ENCODE measurements around the gene PRR3.

PRR3 gene

DNA sequence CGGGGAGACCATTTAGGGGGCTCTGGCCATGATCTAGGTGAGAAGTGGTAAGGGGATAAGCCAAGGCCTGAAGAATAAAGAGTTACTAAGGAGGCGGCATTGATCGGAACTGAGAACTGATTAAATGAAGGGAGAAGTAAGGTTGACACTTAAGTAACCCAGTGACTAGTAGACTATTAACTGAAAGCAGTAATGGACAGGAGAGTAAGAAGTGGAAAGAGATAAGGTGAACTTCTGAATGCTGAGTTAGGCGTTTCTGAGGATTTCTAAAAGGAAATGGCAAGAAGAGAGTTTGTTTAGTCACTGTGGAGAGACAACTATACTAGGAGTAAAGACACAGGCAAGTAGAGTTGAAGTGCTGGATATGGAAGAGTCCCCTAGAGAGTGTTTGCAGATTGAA is 16.0 kb downstream of the PRR3 start:
- no peak for DNase-seq

DNA sequence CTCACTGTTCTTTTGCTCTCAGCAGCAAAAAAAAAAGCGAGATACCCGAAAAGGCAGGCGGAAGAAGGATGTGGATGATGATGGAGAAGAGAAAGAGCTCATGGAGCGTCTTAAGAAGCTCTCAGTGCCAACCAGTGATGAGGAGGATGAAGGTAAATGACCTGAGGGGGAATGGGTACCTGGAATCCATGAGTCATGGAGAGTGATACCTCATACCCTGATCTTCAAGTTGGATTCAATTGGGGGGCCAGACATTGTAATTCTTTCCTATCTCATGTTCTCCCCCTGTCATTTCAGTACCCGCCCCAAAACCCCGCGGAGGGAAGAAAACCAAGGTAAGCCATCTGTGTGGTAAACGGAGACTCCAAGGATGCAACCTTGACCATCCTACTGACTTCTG is 21.0 kb downstream of the PRR3 start:
- no peak for DNase-seq

DNA sequence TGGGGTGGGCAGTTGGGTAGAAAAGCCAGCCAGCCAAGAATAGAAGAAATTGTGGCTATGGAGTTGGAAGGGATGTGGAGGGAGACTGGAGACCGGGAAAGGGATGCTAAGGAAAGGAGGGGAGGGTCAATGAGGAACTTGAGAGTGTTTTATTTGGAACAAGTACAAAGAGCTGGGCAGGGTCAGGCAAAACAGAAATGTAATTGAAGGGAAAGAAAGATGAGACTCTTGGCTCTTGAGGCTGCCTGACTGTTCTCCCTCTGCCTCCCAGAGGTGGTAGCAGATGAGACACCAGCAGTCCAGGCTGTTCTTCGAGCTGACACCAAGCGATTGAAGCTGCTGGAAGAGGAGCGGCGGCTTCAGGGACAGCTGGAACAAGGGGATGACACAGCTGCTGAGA is 26.8 kb downstream of the PRR3 start:
- DNase-seq, result no peak

DNA sequence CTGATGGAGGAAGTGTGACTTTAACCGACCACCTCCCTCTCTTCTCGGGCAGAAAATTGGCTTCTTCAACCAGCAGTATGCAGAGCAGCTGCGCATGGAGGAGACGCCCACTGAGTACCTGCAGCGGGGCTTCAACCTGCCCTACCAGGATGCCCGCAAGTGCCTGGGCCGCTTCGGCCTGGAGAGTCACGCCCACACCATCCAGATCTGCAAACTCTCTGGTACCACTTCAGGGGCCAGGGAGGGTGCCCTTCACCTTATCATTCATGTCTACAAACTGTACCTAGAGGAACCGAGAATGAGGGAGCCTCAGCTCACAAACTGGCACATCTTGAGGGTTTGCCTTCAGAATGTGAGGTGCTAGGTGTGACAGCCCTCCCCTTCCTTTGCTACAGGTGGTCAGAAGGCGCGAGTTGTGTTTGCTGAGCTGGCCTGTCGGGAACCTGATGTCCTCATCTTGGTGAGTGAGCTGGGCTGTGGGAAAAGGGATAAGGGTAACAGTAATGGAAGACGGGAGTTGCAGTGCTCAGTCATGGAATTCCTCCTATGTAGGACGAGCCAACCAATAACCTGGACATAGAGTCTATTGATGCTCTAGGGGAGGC is 32.8 kb downstream of the PRR3 start:
- no peak for DNase-seq

DNA sequence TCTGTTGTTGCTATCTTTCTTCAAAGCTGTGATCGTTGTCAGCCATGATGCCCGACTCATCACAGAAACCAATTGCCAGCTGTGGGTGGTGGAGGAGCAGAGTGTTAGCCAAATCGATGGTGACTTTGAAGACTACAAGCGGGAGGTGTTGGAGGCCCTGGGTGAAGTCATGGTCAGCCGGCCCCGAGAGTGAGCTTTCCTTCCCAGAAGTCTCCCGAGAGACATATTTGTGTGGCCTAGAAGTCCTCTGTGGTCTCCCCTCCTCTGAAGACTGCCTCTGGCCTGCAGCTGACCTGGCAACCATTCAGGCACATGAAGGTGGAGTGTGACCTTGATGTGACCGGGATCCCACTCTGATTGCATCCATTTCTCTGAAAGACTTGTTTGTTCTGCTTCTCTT is 33.4 kb downstream of the PRR3 start:
- no peak for DNase-seq

DNA sequence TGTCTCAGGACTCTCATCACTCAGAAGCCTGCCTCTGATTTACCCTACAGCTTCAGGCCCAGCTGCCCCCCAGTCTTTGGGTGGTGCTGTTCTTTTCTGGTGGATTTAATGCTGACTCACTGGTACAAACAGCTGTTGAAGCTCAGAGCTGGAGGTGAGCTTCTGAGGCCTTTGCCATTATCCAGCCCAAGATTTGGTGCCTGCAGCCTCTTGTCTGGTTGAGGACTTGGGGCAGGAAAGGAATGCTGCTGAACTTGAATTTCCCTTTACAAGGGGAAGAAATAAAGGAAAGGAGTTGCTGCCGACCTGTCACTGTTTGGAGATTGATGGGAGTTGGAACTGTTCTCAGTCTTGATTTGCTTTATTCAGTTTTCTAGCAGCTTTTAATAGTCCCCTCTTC is 33.9 kb downstream of the PRR3 start:
- DNase-seq, result no peak

DNA sequence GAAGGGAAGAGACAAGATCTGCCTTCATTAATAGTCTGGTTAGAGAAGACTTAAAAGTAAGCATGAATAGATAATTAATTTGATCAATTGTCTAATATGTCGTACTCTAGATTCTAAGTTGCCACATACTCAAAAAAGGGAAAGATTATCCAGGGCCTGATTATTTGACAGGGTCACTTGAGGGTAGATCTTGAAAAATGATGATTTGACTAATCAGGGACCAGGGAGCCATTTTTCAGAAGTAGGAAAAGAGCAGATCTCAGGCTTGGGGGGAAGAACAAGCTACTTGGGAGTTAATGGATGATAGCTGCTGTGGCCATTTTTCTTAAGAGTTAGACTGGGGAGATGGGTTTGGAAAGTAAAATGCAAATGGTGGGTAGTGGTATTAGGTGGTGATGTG is 35.2 kb downstream of the PRR3 start:
- no peak for DNase-seq

DNA sequence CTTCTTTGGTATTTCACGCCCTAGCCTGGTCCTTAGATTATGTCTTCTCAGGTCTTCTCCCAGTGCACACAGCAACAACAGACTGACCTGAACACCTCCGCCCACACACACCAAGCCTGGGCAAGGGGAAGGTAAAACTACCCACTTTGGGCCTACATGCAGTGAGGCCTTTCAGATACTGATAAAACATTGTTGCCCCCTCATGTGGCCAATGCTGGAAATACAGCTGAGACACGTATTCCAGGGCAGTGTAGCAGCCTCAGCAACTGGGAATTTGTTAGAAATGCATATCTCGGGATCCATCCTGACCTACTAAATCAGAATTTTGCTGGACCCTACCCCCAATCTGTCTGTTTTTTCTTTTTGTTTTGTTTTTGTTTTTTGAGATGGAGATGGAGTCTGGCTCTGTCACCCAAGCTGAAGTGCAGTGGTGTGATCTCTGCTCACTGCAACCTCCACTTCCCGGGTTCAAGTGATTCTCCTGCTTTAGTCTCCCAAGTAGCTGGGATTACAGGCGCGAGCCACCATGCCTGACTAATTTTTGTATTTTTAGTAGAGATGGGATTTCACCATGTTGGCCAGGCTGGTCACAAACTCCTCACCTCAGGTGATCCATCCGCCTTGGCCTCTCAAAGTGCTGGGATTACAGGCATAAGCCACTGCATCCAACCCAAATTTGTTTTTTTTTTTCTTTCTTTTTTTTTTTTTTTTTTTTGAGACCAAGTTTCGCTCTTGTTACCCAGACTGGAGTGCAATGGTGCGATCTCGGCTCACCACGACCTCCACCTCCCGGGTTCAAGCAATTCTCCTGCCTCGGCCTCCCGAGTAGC is 40.4 kb downstream of the PRR3 start:
- DNase-seq, result peak; percentile 85

DNA sequence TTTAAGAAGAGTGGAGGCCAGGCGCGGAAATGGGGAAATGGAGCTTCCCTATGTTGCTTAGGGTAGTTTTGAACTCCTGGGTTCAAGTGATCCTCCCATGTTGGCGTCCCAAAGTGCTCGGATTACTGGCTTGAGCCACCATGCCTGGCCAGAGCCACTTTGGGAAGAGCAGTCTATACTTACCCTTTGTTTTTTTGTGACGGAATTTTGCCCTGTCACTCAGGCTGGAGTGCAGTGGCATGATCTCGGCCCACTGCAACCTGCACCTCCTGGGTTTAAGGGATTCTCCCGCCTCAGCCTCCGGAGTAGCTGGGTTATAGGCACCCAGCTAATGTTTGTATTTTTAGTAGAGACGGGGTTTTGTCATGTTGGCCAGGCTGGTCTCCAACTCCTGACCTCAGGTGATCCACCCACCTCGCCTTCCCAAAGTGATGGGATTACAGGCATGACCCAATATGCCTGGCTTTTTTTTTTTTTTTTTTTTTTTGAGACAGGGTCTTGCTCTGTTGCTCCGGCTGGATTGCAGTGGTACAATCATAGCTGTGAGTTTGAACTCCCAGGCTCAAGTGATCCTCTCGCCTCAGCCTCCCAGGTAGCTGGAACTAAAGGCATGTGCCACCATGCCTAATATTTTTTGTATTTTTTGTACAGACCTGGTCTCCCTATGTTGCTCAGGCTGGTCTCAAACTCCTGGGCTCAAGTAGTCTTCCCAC is 42.0 kb downstream of the PRR3 start:
- DNase-seq, result no peak

DNA sequence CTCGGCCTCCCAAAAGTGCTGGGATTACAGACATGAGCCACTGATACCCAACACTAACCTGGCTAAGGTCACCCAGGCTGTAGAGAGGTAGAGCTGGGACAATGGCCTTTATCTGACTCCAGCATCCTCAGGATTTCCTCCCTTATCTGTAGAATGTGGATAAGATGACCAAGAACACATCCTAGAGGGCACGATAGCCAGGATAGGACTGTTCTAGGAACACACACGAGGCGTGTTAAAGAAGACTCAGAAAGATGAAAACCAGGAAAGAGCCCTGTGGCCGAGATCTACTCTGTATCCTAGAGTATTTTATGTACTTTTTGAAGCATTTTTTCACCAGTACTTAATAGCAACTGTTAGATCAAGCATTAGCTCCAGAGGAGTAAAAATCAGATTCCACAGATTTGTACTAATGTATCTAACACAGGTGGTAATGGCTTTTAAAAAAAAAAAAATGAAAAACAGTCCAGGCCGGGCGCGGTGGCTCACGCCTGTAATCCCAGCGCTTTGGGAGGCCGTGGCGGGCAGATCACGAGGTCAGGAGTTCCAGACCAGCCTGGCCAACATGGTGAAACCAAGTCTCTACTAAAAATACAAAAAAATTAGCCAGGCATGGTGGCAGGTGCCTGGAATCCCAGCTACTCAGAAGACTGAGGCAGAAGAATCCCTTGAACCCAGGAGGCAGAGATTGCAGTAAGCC is 42.7 kb downstream of the PRR3 start:
- no peak for DNase-seq

DNA sequence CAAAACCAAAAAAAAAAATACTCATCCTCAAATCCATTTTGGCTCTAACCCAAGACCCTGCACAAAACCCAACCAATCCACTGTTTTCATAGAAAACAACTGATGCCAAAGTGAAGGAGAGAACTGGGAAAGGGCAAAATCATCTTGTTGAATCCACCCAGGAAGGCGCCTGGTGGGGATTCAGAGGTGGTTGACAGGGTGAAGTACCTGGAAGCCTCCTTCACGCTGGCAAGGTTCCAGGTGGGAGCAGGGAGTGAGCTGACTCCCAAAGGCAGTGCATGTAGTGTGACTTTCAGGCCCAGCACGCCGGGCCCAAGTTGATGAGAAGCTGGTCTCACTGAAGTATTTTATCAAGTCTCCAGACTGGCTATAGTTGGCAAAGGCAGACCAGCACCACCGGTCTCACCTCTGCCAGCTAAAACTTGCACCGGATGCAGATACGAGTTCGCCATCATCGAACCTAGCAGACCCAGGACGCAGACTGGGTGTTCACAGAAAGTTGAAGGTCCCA is 43.4 kb downstream of the PRR3 start:
- DNase-seq, result no peak

DNA sequence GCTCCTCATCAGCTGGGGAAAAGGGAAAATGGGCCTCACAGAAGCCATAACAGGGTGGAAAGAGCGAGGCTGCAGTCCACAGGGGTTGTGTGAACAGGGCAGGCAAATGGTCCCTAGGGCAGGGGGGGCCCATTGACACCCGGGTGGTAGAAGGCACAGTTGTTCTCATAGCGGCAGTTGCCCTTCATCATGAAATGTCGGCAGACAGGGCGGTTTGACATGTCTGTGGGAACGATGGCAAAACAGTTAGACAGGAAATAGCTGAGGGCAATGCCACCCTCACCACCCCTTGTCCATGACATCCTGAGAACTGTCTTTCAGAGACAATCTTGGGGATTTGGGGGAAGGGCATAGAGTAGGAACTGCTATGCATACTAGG is 44.3 kb downstream of the PRR3 start:
- DNase-seq, result no peak

DNA sequence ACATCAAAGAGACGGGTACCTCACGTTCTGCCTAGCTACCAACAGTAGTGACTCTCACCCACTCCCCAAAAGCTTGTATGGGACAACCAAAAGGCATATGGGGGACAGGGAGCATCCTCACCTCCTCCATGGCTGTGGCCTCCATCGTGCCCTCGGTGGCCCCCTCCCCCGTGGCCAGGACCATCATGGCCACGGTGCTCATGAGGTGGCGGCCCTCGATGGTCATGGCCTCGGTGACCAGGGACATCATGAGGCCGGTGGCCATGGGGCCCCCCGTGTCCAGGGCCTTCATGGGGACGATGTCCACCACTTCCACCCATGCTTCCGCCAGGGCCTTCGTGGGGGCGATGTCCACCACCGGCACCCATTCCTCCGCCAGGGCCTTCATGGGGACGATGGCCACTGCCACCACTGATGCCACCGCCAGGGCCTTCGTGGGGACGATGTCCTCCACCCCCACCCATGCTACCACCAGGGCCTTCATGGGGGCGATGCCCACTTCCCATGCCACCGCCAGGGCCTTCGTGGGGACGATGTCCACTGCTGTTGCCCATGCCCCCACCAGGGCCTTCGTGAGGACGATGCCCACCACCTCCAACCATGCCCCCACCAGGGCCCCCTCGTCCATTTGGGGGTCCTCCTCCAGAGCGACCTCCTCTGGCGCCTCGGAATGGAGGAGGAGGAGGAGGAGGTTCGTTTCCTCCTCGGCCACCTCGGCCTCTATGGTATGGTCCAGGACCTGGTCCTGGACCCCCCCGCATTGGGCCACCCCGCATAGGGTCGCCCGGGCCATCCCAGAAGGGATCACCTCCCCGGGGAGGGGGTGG is 44.9 kb downstream of the PRR3 start:
- DNase-seq, result no peak

DNA sequence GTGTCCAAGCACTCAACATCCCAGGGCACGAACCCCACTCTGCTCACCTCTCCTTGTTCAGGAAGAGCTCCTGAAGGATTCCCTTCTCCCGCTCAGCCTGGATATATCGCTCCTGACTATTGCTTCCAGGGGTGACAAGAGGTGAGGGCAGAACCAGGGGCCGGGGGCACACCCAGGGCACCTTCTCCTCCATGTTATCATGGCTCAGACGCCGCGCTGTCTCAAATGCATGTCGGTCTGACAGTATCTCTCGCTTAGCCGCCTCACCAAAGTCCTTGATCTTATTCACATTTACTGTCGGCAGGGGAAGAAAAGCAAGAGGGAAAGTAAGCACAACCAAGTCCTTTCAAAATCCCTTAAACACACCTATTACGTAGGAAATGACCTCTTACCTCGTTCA is 46.9 kb downstream of the PRR3 start:
- DNase-seq, result no peak

DNA sequence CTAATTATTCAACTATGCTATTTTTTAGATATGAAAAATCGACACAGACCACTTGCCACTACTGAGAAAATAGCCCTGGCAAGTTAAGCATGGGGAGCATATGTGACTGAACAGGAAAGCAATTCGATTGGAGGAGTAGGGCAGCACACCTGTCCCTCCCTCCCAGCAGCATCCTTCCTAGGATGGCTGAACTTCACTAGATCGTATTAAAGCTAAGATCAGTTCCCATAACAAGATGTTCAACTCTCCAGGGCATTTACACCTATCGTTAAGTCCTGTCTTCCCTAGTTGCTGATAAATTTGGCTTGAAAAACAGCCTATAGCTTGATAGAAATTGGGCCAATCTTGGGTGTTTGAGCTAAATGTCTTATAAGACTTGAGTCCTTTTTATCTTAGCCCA is 53.0 kb downstream of the PRR3 start:
- DNase-seq, result no peak

DNA sequence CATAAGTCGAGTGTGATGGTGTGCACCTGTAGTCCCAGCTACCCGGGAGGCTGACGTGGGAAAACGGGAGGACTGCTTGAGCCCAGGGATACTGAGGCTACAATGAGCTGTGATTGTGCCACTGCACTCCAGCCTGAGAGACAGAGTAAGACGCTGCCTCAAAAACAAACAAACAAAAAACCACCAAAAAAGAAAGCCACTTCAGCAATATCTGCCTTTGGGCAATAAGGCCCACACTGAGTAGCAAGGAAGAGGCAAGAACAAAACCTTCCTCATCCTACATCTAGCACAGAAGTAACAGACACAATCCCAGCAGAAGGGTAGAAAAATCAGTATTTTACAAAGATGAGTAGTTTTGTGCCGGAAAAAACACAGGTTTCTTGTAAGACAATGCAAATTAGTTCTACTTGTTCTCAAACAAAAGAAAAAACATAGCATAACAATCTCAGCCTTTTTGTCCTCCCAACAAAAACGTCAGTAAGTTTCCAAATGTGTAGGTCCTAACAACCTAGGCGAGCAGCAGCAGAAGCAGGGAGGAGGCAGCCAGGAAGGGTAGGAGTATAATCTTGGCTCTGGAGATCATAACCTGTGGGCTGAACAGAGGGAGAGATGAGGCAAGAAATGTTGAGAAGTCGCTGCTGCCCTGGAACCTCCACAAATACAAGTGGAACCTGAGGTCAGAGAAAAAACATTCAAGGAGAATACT is 54.2 kb downstream of the PRR3 start:
- no peak for DNase-seq

DNA sequence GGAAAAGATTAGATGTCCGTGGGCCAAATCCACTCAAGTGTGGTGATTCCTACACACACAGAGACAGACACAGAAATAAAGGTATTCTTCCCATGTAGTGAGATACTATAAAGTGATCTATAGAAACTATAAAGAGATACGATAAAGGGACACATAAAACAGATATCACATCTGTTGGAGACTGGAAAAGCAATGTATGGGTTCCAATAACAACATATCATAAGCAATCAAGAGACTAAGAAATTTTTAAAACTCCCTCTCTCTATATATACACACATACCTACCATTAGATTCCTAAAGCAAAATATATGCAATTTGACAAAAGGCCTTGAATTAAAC is 54.7 kb downstream of the PRR3 start:
- no peak for DNase-seq

DNA sequence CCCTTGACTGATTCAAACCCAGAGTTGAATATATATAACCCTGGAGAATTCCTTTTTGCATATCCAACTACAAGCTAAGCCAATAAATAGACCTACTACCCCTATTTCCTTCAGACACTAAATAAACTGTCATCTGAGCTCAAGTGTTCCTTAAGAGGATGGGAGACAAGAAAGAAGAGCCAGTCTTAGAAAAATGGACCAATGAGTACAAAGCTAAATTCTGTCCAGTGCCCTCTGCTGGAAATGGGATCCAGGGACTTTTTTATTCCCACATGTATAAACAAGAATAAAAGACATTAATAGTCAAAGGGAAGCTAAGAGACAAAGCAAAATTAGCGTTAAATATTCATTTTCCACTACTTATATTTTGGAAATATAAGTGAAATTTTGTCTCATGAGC is 55.1 kb downstream of the PRR3 start:
- no peak for DNase-seq

DNA sequence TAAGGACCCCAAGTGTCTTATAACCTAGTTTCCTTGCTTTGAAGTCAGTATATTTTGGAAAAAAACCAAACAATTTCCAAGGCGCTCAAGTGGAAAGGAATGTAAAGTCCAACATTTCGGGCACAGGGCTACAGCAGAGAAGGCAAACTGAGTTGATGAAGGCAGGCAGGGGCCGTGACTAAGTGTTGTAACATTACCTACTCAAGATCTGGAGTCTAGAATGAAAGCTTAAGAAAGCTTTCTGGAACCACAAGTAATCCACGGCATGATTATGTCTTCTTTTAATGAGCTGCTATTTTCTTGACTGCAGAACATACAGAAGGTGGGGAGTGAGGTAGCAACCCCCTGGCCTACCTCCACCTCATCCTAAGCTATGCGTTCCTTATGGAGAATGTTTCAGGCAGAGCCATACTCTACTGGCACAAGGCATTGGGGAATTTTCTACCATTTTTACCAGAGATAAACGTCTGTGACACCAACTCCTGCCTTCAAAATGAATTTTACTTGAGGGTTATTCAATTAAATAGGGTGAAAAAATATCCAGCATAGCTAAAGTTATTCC is 55.7 kb downstream of the PRR3 start:
- DNase-seq, result no peak

All from CD4-positive, alpha-beta T cell treated with Interleukin-6 for 4 hours (primary cell).